Neural progenitor cell (in vitro differentiated cells): Measurements from ENCODE around the gene IL2RG. TPM values are rescaled to one million over a fixed set of nuclear protein-coding genes. Genes with fewer than 3 reads are reported as not detected.

Source experiments
- DNase-seq: peaks from one replicate; pipeline ENCODE4 v3.0.0-alpha.2; 2016; ENCODE audit warnings: low spot score
- H2AFZ ChIP-seq: fragments of 200-600 bp; sonication (generic); replicated peaks from 2 replicates; pipeline ENCODE4 v1.6.1; 2016; ENCODE audit warnings: antibody characterized with exemption
- H3F3A ChIP-seq: fragments of 200-600 bp; sonication (generic); 2 replicates; pipeline ENCODE4 v1.6.1; 2016; ENCODE audit warnings: antibody characterized with exemption, low read depth
- H3K27ac ChIP-seq: fragments of 200-600 bp; sonication (generic); 2 replicates; pipeline ENCODE4 v1.5.1; 2016; ENCODE audit warnings: mild to moderate bottlenecking
- H3K27me3 ChIP-seq: fragments of 200-600 bp; sonication (generic); 2 replicates; pipeline ENCODE4 v1.6.1; 2016; ENCODE audit warnings: mild to moderate bottlenecking, moderate library complexity
- H3K36me3 ChIP-seq: fragments of 200-600 bp; sonication (generic); 2 replicates; pipeline ENCODE4 v1.5.1; 2016
- H3K4me1 ChIP-seq: fragments of 200-600 bp; sonication (generic); 2 replicates; pipeline ENCODE4 v1.6.1; 2016; ENCODE audit warnings: mixed run types
- H3K4me2 ChIP-seq: fragments of 200-600 bp; sonication (generic); 2 replicates; pipeline ENCODE4 v1.6.1; 2016
- H3K4me3 ChIP-seq: fragments of 200-600 bp; sonication (generic); 2 replicates; pipeline ENCODE4 v1.5.1; 2016
- H3K79me2 ChIP-seq: fragments of 200-600 bp; sonication (generic); 2 replicates; pipeline ENCODE4 v1.6.1; 2016; ENCODE audit warnings: low read depth
- H3K9ac ChIP-seq: fragments of 200-600 bp; sonication (generic); 2 replicates; pipeline ENCODE4 v1.6.1; 2016
- H3K9me3 ChIP-seq: fragments of 200-600 bp; sonication (generic); 2 replicates; pipeline ENCODE4 v1.5.1; 2016; ENCODE audit warnings: low read depth
- H4K20me1 ChIP-seq: fragments of 200-600 bp; sonication (generic); 2 replicates; pipeline ENCODE4 v1.6.1; 2016; ENCODE audit warnings: low read depth
- H3K27ac Mint-ChIP-seq: 3 replicates; pipeline ENCODE4 v1.8.0; 2021; ENCODE audit warnings: mixed read lengths
- H3K27me3 Mint-ChIP-seq: 2 replicates; pipeline ENCODE4 v1.8.0; 2022; ENCODE audit warnings: low read depth, mild to moderate bottlenecking, inconsistent platforms, moderate library complexity, mixed read lengths; ENCODE audit not compliant: insufficient read depth
- H3K36me3 Mint-ChIP-seq: 3 replicates; pipeline ENCODE4 v1.8.0; 2021; ENCODE audit warnings: mixed read lengths
- H3K4me1 Mint-ChIP-seq: 3 replicates; pipeline ENCODE4 v1.8.0; 2021; ENCODE audit warnings: mixed read lengths
- H3K4me3 Mint-ChIP-seq: 3 replicates; pipeline ENCODE4 v1.8.0; 2021; ENCODE audit warnings: mild to moderate bottlenecking, moderate library complexity, mixed read lengths
- H3K9me3 Mint-ChIP-seq: 3 replicates; pipeline ENCODE4 v1.8.0; 2020; ENCODE audit warnings: mixed read lengths
- EZH2 ChIP-seq: fragments of 200-600 bp; sonication (generic); IDR thresholded peaks from 2 replicates; pipeline ENCODE4 v1.6.1; 2017; ENCODE audit warnings: antibody characterized with exemption, mild to moderate bottlenecking, moderate library complexity
- EZH2phosphoT487 ChIP-seq: fragments of 200-600 bp; sonication (generic); IDR thresholded peaks from 2 replicates; pipeline ENCODE4 v1.6.1; 2017; ENCODE audit warnings: antibody characterized with exemption
- total RNA-seq: library from RNA; depleted of rRNA; stranded (reverse); fragments of >200 nt; gene quantifications from 2 replicates; pipeline ENCODE4 v1.2.3, GENCODE V29; 2015; ENCODE audit warnings: low replicate concordance
- TF ChIP-seq, protein P1 (sequence below): fragments of 200-600 bp; sonication (generic); IDR thresholded peaks from 2 replicates; pipeline ENCODE4 v1.5.1; 2017; ENCODE audit warnings: antibody characterized with exemption, mild to moderate bottlenecking

The IL2RG gene
- total RNA-seq, 1 donor from 2014 or later = not detected

DNA sequence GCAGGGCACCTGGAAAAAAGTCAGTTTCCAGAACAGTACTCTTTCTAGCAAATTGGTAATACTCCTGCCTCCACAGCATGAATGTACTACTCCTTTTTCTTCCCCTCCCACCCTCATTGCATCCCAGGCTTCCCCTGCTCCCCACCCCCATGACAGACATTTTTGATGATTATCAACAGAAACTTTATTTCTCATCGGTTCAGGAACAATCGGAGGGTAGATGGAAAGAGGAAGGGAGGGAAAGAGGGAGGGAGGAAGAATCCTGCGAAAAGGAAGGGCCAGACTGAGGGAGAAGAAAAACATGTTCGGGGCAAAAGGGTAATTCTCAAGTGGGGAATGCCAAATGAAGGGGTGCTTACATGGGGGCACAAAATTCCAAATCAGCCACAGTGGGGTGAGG is 4.1 kb downstream of the IL2RG start:
- no peak overlapping the region for H3K4me3 Mint-ChIP-seq

DNA sequence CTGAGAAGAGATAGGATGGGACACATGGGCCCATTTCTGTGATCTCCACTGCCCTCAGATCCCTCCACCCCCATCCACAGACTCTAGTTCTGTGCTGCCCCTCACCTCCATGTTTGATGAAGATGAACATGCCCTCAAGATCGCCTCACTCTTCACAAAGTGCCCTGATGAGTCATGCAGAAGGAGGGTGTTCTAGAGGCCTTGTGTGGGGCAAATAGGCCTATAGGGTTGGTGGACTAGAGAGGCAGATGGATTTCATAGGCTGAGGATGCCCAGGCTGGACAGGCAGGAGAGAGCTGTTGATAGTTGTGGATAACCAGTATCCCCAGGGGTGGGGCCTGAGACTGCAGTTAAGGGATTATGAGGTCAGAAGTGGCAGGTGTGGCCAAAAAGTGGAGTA is 5.0 kb downstream of the IL2RG start, which contains the start of gene CXorf65:
TSS of gene CXorf65 (minus strand) at position 314 of the 400 bp plus-strand sequence. CDS start at position 130, 184 bp downstream.
- H3K9ac ChIP-seq = no peak within 1 kb of the TSS
- no peak within 1 kb of the TSS for H3K27ac ChIP-seq
- H3K36me3 Mint-ChIP-seq = no peaks in the 10 kb centered on the region
- TF ChIP-seq EZH2 (no peak), EZH2phosphoT487 (no peak)
- TF ChIP-seq, protein P1, sequence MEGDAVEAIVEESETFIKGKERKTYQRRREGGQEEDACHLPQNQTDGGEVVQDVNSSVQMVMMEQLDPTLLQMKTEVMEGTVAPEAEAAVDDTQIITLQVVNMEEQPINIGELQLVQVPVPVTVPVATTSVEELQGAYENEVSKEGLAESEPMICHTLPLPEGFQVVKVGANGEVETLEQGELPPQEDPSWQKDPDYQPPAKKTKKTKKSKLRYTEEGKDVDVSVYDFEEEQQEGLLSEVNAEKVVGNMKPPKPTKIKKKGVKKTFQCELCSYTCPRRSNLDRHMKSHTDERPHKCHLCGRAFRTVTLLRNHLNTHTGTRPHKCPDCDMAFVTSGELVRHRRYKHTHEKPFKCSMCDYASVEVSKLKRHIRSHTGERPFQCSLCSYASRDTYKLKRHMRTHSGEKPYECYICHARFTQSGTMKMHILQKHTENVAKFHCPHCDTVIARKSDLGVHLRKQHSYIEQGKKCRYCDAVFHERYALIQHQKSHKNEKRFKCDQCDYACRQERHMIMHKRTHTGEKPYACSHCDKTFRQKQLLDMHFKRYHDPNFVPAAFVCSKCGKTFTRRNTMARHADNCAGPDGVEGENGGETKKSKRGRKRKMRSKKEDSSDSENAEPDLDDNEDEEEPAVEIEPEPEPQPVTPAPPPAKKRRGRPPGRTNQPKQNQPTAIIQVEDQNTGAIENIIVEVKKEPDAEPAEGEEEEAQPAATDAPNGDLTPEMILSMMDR = no peak
- no peaks in the 10 kb centered on the region for H3K27me3 ChIP-seq
- no peaks in the 10 kb centered on the region for H4K20me1 ChIP-seq
- peaks cover 16% of the 10 kb centered on the region for H3K4me1 ChIP-seq
- peak within 1 kb of the TSS; percentile 43 for H3K4me3 Mint-ChIP-seq
- H2AFZ ChIP-seq = no peak within 1 kb of the TSS
- H3K4me2 ChIP-seq = no peak within 1 kb of the TSS
- H3K4me1 Mint-ChIP-seq = peaks cover 30% of the 10 kb centered on the region
- no peak within 1 kb of the TSS for H3K27ac Mint-ChIP-seq
- H3K4me3 ChIP-seq = no peak within 1 kb of the TSS
- DNase-seq = no peak
- H3F3A ChIP-seq = peaks cover 21% of the 10 kb centered on the region
- no peaks in the 10 kb centered on the region for H3K79me2 ChIP-seq
- no peaks in the 10 kb centered on the region for H3K36me3 ChIP-seq
- peaks cover 9% of the 10 kb centered on the region for H3K9me3 Mint-ChIP-seq
- no peaks in the 10 kb centered on the region for H3K9me3 ChIP-seq
- peaks cover 2% of the 10 kb centered on the region for H3K27me3 Mint-ChIP-seq

More for the DNA sequence above, 4.1 kb downstream of the IL2RG start:
- Mint-ChIP-seq H3K36me3 (no peaks in the 10 kb centered on the region), H3K4me1 (peaks cover 30% of the 10 kb centered on the region), H3K27ac (no peak overlapping the region), H3K27me3 (peaks cover 2% of the 10 kb centered on the region), H3K9me3 (peaks cover 12% of the 10 kb centered on the region)
- Histone ChIP-seq H3K27ac (no peak overlapping the region), H4K20me1 (no peaks in the 10 kb centered on the region), H3K4me3 (no peak overlapping the region), H3K4me2 (no peak overlapping the region), H2AFZ (no peak overlapping the region), H3K36me3 (no peaks in the 10 kb centered on the region), H3K4me1 (peaks cover 16% of the 10 kb centered on the region), H3K79me2 (no peaks in the 10 kb centered on the region), H3F3A (peaks cover 21% of the 10 kb centered on the region), H3K9ac (no peak overlapping the region), H3K27me3 (no peaks in the 10 kb centered on the region), H3K9me3 (no peaks in the 10 kb centered on the region)
- TF ChIP-seq, protein P1 = no peak
- TF ChIP-seq EZH2 = no peak
- no peak for TF ChIP-seq EZH2phosphoT487
- no peak for DNase-seq

DNA sequence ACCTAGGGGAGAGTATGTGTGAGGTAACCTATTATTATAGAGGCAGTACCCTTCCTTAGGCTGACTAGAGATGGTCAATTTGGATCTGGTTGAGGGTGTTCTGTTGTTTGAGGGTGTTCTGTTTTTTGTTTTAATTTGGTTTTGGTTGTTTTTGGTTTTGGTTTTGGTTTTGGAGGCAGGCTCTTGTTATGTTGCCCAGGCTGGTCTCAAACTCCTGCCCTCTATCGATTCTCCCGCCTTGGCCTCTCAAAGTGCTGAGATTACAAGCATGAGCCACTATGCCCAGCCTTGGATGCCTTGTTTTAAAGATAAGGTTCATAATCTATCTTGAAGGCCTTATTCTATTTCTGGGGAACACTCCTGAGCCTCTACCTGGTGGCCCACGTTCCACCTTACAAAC is 5.7 kb downstream of the IL2RG start:
- no peak for TF ChIP-seq EZH2phosphoT487
- TF ChIP-seq, protein P1 = no peak
- TF ChIP-seq EZH2 = no peak
- H3K4me2 ChIP-seq = no peak overlapping the region
- peak overlapping the region; percentile 43 for H3K4me3 Mint-ChIP-seq
- H3K4me3 ChIP-seq = no peak overlapping the region
- no peak overlapping the region for H3K27ac ChIP-seq
- H4K20me1 ChIP-seq = no peaks in the 10 kb centered on the region
- no peak for DNase-seq
- H3K36me3 Mint-ChIP-seq = no peaks in the 10 kb centered on the region
- H3K9me3 Mint-ChIP-seq = peaks cover 9% of the 10 kb centered on the region
- H3K27me3 ChIP-seq = peaks cover 4% of the 10 kb centered on the region
- peaks cover 2% of the 10 kb centered on the region for H3K27me3 Mint-ChIP-seq
- peaks cover 21% of the 10 kb centered on the region for H3F3A ChIP-seq
- no peaks in the 10 kb centered on the region for H3K9me3 ChIP-seq
- H3K4me1 Mint-ChIP-seq = peaks cover 30% of the 10 kb centered on the region
- no peaks in the 10 kb centered on the region for H3K36me3 ChIP-seq
- H3K9ac ChIP-seq = no peak overlapping the region
- H3K4me1 ChIP-seq = peaks cover 16% of the 10 kb centered on the region
- H2AFZ ChIP-seq = no peak overlapping the region
- no peak overlapping the region for H3K27ac Mint-ChIP-seq
- no peaks in the 10 kb centered on the region for H3K79me2 ChIP-seq
